ENCODE results near the gene BORCS5.
"Not testable (repeated sequence)": the region's sequence is repeated elsewhere in the genome, so short reads cannot be mapped to it uniquely, and the experiment has no call there.

BORCS5 gene

GRCh38 chr12:12495536-12495935, 138.7 kb downstream of the BORCS5 start:
- DNase-seq: no peak

DNA sequence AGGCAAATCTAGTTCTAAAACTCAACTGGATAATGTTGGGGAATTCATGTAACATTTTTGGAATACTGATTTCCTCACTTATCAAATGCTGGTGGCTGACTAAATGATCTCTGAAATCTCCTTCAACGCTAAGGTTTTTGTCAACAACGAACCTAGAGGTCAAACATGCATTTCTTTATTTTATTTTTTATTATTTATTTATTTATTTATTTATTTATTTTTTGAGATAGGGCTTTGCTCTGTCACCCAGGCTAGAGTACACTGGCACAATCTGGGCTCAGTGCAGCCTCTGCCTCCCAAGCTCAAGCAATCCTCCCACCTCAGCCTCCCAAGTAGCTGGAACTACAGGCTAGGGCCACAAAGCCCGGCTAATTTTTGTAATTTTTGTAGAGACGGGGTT, 141.3 kb downstream of the BORCS5 start:
- no peak for DNase-seq

- no peak for DNase-seq
Observed at GRCh38 chr12:12499909-12500604, 143.2 kb downstream of the BORCS5 start.

- no peak for DNase-seq
Observed at GRCh38 chr12:12501121-12501520, 144.2 kb downstream of the BORCS5 start.

DNA sequence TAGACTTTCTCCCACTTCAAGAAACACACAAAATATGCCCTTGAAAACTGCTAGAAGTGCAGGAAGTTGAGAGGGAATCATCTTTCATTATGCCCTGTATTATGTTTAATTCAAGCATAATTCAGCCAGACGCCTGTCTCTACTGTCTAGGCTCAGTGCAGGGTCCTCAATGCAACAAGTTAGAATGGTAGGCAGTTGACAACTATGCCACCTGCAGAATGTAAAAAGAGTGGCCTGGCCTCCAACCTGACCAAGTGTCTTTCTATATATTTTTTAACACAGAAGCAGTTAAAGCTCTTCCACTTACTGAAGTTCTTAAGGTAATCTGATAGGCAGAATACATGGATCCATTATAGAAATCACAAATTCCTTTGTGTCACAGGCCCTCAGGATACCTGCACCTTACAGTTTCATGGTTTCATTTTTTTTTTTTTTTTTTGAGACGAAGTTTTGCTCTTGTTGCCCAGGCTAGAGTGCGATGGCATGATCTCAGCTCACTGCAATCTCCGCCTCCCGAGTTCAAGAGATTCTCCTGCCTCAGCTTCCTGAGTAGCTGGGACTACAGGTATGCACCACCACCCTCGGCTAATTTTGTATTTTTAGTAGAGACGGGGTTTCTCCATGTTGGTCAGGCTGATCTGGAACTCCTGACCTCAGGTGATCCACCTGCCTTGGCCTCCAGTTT, 145.4 kb downstream of the BORCS5 start:
- not testable (repeated sequence) for DNase-seq

- DNase-seq: no peak
Observed at GRCh38 chr12:12502815-12503151, 145.9 kb downstream of the BORCS5 start.

DNA sequence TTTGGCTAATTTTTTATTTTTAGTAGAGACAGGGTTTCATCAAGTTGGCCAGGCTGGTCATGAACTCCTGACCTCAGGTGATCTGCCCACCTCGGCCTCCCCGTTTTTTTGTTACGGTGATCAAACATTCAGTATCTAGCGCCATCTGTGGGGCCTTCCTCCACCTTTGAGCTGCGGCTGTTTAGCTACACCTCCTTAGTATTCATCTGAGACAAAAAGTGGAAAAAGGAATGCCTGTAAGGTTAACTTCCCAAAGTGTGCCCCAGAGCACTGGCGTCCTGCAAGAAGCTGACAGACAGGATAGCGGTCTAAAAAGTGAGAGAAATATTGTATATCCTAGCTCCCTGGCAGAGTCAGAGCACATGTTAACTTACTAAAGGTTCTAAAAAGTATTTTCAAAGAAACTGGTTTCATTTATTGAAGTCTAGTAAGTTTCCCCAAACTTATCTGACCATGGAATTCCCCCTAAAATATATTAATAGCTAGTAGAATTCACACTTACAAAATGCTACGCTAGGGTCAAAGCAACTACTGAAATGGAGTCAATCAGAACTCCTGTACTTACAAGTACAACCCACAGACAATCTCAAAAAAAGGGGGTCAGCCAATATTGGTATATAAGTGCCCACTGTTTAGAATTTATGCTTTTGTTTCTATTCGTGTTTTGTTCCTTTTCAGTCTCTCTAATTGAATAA, 146.7 kb downstream of the BORCS5 start:
- DNase-seq: no peak

DNA sequence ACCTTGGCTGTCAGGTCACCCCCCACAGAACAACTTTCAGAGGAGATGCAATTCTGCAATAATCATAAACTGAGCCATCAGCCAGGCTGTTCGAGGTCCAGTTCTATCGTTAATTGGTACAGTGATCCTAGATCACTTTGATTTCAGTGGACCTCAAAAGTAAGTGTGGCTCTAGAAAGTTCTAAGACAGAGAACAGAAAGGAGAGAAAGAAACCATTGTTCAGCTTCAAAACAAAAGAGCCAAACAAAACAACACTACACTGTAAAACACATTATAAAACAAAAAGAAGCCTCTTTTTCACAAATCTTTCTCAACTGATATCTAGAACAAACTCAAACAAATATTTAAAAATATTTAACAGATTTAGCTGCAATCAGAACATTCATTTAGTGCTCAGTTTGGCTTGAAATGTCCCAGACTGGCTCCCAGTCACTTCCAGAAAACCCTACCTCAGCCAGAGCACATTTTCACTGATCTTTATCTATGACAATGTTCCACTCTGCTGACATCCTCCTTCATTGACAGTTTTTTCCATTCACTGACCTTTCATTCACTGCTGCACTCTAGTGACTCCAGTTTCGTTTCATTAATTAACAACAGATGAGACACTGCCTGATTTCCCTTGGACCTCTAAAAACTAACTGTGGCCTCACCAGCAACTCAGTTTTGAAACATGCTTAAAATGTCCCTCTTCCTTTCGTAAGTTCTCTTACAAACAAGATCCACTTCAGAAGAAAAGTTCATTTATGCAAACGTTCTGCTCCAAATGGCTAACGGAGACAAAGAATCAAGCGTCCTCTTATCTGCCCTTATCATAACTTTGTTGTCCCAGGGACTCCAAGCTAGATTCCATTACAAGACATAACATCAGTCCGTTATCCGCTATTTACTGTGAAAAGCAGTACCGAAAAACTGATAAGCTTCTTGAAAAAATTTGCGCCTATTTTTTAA, 148.9 kb downstream of the BORCS5 start:
- no peak for DNase-seq

DNA sequence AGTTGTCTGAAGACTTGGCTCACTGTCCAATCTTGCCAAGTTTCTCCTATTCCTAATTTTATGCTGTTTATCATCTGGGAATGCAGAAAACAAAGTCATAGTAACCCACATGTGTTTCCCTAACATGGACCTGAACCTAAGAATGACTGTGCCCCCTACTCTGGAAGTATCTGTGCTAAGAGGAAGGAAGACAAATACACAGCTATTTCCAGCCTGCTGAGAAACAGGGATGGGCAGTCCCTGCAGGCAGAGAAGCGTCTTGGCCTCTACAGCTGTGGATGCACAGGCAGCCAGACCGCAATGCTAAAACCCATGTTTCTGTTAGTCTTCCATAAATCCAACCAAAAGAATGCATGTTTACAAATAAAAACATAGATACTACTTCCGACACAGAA, 149.6 kb downstream of the BORCS5 start:
- no peak for DNase-seq

DNA sequence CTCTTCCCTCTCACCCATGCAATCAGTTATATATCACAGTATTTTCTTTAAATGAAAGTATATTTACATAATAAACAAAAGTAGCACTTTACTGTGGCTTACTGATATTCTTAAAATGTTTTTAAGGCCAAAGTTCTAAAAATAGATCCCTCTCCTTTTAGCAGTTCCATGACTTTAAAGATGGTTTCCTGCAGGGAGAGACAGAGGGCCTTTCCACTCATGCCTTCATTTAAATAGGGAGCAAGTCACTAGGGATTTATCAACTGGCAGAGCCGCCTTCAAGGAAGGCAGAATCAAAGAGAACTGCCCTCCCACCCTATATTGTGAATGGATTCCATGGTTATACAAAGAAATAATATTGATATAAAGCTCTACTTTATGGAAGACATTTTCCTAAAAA, 150.2 kb downstream of the BORCS5 start:
- no peak for DNase-seq

GRCh38 chr12:12508612-12509011, 151.7 kb downstream of the BORCS5 start:
- DNase-seq: no peak

DNA sequence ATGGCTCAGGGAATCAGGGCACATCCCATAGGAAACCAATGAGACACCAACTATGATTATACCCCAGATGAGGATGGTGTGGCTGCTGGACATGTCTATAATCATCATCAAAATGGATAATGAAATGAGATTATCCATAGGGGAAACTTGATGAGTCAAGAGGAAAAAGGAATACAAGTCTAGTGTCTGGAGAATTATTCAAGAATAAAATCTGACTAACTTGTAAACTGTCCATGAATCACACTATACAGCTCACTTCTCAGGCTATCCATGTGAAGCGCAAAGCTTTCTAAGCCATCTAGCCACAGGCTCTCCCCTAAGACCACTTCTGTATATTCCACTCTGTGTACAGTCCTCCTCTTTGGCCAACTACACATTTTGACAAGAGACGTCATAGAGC, 153.3 kb downstream of the BORCS5 start:
- DNase-seq: no peak

GRCh38 chr12:12510551-12510950, 153.7 kb downstream of the BORCS5 start:
- DNase-seq: no peak

DNA sequence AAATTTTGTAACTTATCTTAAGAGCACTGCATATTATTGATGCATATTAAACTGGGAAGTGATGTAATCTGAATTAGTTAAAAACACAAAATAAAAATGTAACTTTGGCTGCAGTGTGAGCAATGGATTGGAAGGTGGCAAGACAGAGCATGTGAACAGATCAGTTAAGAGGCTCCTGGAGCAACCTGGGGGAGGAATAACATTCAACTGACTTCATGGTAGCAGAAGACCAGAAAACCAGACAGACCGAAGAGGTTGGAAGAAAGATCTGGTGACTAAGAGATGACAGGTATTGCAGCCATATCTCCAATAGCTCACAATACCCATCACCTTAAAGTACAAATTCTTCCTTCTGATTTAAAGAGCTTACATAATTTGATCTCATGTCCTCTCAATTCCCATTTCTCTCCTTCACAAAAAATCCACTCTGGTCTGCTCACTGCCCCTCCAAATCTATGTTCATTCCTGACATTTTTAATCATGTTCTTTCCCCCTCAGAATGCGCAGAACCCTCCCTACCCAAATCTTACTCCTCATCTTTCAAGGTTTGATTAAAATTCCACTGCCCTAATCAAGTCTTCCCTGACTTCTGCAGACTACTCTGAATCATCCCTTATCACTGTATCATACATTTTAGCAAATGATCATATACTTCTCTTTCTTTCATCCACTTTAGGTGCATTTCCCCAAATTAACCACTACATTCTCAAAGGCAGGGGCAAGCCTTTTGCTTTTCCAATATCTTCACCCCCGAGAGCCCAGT, 154.3 kb downstream of the BORCS5 start:
- no peak for DNase-seq

DNA sequence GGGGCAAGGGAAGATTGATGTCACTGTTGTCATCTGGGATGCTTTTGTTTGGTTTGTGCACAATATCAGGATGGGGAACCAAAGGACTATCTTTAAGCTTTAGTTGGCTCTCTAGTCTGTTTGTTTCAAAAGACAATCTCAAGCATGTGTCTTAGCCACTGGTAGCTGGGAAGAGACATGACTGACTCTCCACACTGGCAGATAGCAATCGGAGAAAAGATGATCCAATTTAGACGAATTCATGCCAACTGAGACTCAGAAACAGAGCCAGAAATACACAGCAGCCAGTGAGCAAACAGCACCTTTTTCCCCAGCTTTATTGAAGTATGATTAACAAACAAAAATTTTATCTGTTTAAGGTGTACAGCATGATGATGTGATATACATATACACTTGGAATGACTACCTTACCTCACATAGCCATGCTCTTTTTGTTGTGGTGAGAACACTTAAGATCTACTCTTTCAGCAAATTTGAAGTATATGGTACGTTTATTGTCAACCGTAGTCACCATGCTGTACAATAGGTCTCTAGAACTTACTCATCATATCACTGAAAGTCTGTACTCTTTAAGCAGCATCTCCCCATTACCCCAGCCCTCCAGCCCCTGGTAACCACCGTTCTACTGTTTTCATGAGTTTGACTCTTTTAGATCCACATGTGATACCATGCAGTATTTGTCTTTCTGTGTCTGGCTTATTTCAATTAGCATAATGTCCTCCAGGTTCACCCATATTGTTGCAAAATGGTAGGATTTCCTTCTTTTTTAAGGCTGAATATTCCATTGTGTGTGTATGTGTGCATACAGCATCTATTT, 155.2 kb downstream of the BORCS5 start:
- no peak for DNase-seq

GRCh38 chr12:12513416-12514006, 156.6 kb downstream of the BORCS5 start:
- DNase-seq: no peak

DNA sequence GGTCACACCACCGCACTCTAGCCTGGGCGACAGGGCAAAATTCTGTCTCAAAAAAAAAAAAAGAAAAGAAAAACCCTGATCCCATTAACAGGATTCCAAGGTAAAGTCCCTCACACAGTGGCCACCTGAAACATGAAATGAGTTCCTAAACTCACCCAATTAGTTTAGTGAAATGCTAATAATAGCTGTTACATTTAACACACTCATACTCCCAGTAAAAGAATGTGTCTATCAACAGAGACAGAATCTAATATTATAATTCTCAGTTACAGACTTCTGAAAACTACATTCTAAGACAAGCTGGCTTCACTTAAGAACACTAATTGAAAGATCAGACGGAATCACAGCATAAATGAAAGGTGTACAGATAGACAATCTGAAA, 161.6 kb downstream of the BORCS5 start:
- DNase-seq: no peak

DNA sequence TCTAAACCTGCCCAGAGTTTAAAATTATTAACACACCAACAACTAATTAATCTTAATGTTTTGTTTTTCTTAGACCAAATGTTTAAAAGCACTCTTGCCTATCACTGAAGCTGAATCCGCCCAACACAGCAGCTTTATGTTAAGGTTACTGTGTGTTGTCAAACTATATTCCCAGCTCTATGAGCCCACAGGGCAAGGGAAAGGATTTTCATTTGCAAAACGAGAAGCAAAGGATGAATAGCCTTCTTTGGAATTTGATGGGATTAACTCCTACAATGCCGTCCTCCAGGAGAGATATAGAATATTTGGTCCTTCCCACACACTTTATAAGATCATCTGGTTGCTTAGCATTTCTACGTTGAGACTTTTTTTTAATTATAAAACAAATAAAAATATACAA, 162.0 kb downstream of the BORCS5 start:
- DNase-seq: no peak
